GM12875 (cell line): Measurements from ENCODE around the gene TBCD.

Source experiments
- H3K4me3 ChIP-seq: one replicate; pipeline ENCODE4 v1.5.1; 2011; ENCODE audit warnings: low read depth, low read length, control low read depth
- TF ChIP-seq, protein P1 (sequence below): IDR thresholded peaks from 2 replicates; pipeline ENCODE4 v1.5.1; 2011; ENCODE audit warnings: low read depth, mild to moderate bottlenecking, control low read depth, inconsistent platforms, low read length, moderate library complexity, borderline replicate concordance; ENCODE audit not compliant: insufficient read depth

Gene TBCD

GRCh38 chr17:82808921-82809905 lies 57.3 kb downstream of the TBCD start:
- TF ChIP-seq, protein P1, sequence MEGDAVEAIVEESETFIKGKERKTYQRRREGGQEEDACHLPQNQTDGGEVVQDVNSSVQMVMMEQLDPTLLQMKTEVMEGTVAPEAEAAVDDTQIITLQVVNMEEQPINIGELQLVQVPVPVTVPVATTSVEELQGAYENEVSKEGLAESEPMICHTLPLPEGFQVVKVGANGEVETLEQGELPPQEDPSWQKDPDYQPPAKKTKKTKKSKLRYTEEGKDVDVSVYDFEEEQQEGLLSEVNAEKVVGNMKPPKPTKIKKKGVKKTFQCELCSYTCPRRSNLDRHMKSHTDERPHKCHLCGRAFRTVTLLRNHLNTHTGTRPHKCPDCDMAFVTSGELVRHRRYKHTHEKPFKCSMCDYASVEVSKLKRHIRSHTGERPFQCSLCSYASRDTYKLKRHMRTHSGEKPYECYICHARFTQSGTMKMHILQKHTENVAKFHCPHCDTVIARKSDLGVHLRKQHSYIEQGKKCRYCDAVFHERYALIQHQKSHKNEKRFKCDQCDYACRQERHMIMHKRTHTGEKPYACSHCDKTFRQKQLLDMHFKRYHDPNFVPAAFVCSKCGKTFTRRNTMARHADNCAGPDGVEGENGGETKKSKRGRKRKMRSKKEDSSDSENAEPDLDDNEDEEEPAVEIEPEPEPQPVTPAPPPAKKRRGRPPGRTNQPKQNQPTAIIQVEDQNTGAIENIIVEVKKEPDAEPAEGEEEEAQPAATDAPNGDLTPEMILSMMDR, result no peak
- no peak overlapping the region for H3K4me3 ChIP-seq

DNA sequence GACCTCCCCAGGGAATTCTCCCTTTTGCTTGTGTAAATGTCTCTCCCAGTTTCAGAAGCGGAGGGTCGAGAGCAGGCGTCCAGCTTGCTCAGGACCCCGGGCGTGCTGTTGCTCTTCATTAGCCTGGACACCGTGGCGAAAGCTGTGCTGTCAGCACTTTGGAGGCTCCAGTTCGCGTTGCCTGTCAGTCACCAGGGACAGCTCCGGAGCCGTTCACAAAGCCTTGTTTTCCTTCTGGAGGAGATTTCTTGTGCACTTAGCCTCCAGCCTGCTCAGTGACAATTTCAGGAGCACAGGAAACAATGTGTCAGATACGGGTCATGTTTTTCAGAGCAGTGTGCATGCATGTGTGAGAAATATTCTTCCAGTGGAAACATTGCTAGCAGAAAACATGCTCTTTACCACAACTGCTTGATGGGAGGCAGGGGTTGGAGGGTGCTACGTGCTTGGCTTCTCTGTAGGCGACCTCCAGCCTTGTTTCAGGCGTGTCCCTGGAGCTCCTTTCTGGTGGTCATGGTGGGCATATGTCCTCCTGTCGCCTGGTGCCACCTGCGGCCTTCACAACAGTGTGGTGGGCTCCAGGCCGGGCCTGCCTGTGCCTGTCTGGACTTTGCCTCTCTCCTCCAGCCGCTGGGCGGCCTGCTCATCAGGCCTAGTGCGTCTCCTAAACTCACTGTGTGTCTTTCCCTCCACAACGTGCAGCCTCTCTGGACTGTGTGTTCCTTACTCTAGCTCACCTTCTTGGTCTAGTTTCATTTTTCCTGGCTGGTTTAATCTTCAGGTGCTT lies 59.0 kb downstream of the TBCD start:
- no peak overlapping the region for H3K4me3 ChIP-seq
- TF ChIP-seq, protein P1, result no peak

- TF ChIP-seq, protein P1, result no peak
- no peak overlapping the region for H3K4me3 ChIP-seq
Measured at GRCh38 chr17:82812058-82812457, 60.2 kb downstream of the TBCD start.

DNA sequence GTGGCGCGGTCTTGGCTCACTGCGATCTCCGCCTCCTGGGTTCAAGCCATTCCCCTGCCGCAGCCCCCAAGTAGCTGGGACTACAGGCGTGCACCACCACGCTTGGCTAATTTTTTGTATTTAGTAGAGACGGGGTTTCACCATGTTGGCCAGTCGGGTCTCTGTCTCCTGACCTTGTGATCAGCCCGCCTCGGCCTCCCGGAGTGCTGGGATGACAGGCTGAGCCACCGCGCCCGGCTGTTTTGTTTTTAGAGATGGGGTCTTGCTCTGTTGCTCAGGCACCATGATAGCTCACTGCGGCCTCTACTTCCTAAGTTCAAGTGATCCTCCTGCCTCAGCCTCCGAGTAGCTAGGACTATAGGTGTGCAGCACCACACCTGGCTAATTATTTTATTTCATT lies 60.7 kb downstream of the TBCD start:
- TF ChIP-seq, protein P1, result no peak
- H3K4me3 ChIP-seq, result no peak overlapping the region

DNA sequence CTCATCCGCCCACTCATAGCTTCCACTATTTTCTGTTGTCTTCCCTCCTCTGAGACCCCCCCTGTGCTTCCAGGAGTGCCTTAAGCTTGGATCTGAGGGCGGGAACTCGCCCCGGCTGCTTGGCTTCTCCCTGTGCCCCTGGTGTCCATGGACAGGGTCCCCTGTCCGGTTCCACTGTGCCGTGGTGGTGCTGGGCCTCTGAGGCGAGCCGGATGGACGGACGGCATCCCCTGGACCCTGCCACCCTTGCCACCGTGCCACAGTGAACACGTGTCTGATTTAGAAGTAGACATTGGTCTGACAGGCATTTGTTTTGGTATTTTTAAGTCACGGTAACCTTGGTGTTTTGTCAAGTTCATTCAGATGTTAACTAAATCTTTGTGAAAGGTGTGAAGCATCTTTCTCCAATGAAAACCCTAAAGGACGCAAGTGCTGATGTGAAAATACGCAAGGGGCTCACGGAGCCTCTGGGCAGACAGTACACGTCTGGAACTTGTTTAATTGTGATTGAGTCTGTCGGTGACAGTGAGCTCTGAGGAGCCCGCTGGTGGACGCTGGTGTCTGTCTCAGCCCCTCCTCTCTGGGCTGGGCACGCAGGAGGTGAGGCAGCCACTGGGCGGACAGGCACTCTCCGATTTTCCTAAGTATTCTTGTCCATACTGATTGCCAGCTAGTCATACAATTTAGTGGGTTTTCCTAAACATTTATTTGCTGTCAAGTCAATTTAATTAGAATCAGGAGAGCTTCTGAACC lies 61.6 kb downstream of the TBCD start:
- no peak overlapping the region for H3K4me3 ChIP-seq
- TF ChIP-seq, protein P1, result no peak

GRCh38 chr17:82814834-82815233 lies 63.0 kb downstream of the TBCD start:
- H3K4me3 ChIP-seq, result no peak overlapping the region
- TF ChIP-seq, protein P1, result no peak
